Stomach (tissue), 9 donors: ENCODE data around the gene TRERF1. TPM values are rescaled to one million over a fixed set of nuclear protein-coding genes. Genes with fewer than 3 reads are reported as not detected.
"Not testable (repeated sequence)": the region's sequence is repeated elsewhere in the genome, so short reads cannot be mapped to it uniquely, and the experiment has no call there.

Experiments
- DNase-seq, 2 donors: peaks; one replicate each; pipeline versions ENCODE4 v3.0.0 to v3.0.0-alpha.2; 2013 to 2019
- H3K27ac ChIP-seq, 5 donors: fragments of 200-600 bp in 4 of 5; sonication (generic) in 4 of 5; one replicate each; pipeline ENCODE4 v1.5.1; 2013 to 2019; ENCODE audit warnings: mild to moderate bottlenecking in 1 of 5, moderate library complexity in 1 of 5
- H3K27me3 ChIP-seq, 3 donors: fragments of 200-600 bp; sonication (generic); one replicate each; pipeline ENCODE4 v1.5.1; 2017 to 2019; ENCODE audit warnings: mixed run types in 1 of 3
- H3K36me3 ChIP-seq, 4 donors: fragments of 200-600 bp; sonication (generic); 1 replicate in 3 of 4; 2 replicates in 1 of 4; pipeline ENCODE4 v1.5.1; 2016 to 2019
- H3K4me1 ChIP-seq, 4 donors: fragments of 200-600 bp; sonication (generic); one replicate each; pipeline ENCODE4 v1.5.1; 2016 to 2019
- H3K4me3 ChIP-seq, 4 donors: fragments of 200-600 bp; sonication (generic) in 3 of 4; one replicate each; pipeline ENCODE4 v1.5.1; 2016 to 2019; ENCODE audit warnings: mild to moderate bottlenecking in 1 of 4
- H3K9me3 ChIP-seq, 4 donors: fragments of 200-600 bp; sonication (generic); one replicate each; pipeline ENCODE4 v1.5.1; 2016 to 2019
- CTCF ChIP-seq, 7 experiments: fragments of 450-650 bp in 4 of 7; fragments of 200-600 bp in 3 of 7; sonication (generic) in 3 of 7; IDR thresholded peaks; one replicate each; pipeline ENCODE4 v1.5.1; 2016 to 2019; ENCODE audit warnings: antibody characterized with exemption in 7 of 7, control low read depth in 2 of 7, mild to moderate bottlenecking in 1 of 7
- EP300 ChIP-seq: sonication (generic); formaldehyde crosslinking; IDR thresholded peaks from one replicate; pipeline ENCODE4 v1.6.1; 2017; ENCODE audit warnings: antibody characterized with exemption
- POLR2A ChIP-seq, 4 donors: fragments of 450-650 bp; IDR thresholded peaks; one replicate each; pipeline ENCODE4 v1.6.1; 2016; ENCODE audit warnings: antibody characterized with exemption in 4 of 4, control low read depth in 2 of 4, mild to moderate bottlenecking in 1 of 4, moderate library complexity in 1 of 4
- POLR2AphosphoS5 ChIP-seq, 3 donors: sonication (generic); formaldehyde crosslinking; IDR thresholded peaks; one replicate each; pipeline ENCODE4 v1.6.1; 2016; ENCODE audit warnings: antibody characterized with exemption in 3 of 3
- WGBS, 5 donors: extraction: QIAGEN DNeasy Blood & Tissue Kit in 3 of 5; methylation state at CpG; one replicate each; pipeline versions ENCODE4 v1.1.5 to v1.1.7; 2013 to 2018; 5-methylcytosine and 5-hydroxymethylcytosine counted together
- intact Hi-C: fragments of 100-400 bp; cut with DNase I; formaldehyde crosslinking; loops from one replicate; pipeline ENCODE4 v1.15.1; 2023; ENCODE audit warnings: low total_unique reads
- polyA plus RNA-seq, 3 donors: library from polyadenylated mRNA; stranded (reverse); fragments of 200-250 nt; gene quantifications; one replicate each; pipeline ENCODE4 v1.2.3, GENCODE V29; 2013
- total RNA-seq, 5 donors: library from RNA; depleted of rRNA; stranded (reverse); fragments of >200 nt; gene quantifications; one replicate each; pipeline versions ENCODE4 v1.1.0 to v1.2.3, GENCODE V29; 2014 to 2016
- donor health status: healthy with polysubstance abuse.
- donor health status: Bipolar disorder and iron deficiency.
- donor health status: healthy.

The TRERF1 gene
- total and polyA plus RNA-seq, 8 donors: 2.1 to 8.1 (median 4.9) TPM

GRCh38 chr6:42211726-42212125, 240.0 kb downstream of the TRERF1 start:
- Histone ChIP-seq H3K4me1 (peaks cover 4 to 23% (median 18%) of the 10 kb centered on the region in 4 donors), H3K27me3 (no peaks in the 10 kb centered on the region), H3K27ac (no peak overlapping the region), H3K4me3 (no peak overlapping the region), H3K36me3 (peaks cover 52 to 73% (median 70%) of the 10 kb centered on the region in 4 donors), H3K9me3 (no peaks in the 10 kb centered on the region)
- TF ChIP-seq CTCF (IDR thresholded peaks at IDR 0.05): no peak
- TF ChIP-seq EP300: no peak
- TF ChIP-seq POLR2AphosphoS5 (IDR thresholded peaks at IDR 0.05): no peak
- TF ChIP-seq POLR2A (IDR thresholded peaks at IDR 0.05): no peak
- DNase-seq: no peak
- intact Hi-C loops: no loop called here
- 84 to 96% (median 92%) methylated on average over 6 of the region's 6 CpGs for WGBS, 5 donors

GRCh38 chr6:42210551-42210950, 241.2 kb downstream of the TRERF1 start:
- Histone ChIP-seq H3K27me3 (no peaks in the 10 kb centered on the region), H3K36me3 (peaks cover 59 to 84% (median 79%) of the 10 kb centered on the region in 4 donors), H3K4me3 (no peak overlapping the region), H3K4me1 (peaks cover 0 to 13% (median 7%) of the 10 kb centered on the region in 4 donors), H3K27ac (no peak overlapping the region), H3K9me3 (no peaks in the 10 kb centered on the region)
- no peak for TF ChIP-seq POLR2A (IDR thresholded peaks at IDR 0.05)
- WGBS, 5 donors: 71 to 85% methylated on average over 1 of the region's 1 CpG; no CpG with 5 or more reads in 3 of the 5 donors
- intact Hi-C loops: no loop called here
- no peak for DNase-seq

- H3K4me1 ChIP-seq: peaks cover 4 to 23% (median 6%) of the 10 kb centered on the region in 4 donors
- intact Hi-C loops, H3K9me3 ChIP-seq, H3K27me3 ChIP-seq, H3K27ac ChIP-seq, H3K4me3 ChIP-seq, DNase-seq: not testable (repeated sequence)
- 52 to 75% (median 66%) methylated on average over 2 of the region's 2 CpGs for WGBS, 5 donors
- peaks cover 47 to 90% (median 80%) of the 10 kb centered on the region in 4 donors for H3K36me3 ChIP-seq
Observed at GRCh38 chr6:42207559-42207958, 244.2 kb downstream of the TRERF1 start.

- WGBS, 5 donors: 76 to 85% (median 79%) methylated on average over 4 of the region's 4 CpGs
- H3K4me3 ChIP-seq: no peak overlapping the region
- peaks cover 26 to 66% (median 57%) of the 10 kb centered on the region in 4 donors for H3K36me3 ChIP-seq
- TF ChIP-seq POLR2AphosphoS5 (IDR thresholded peaks at IDR 0.05): no peak
- TF ChIP-seq CTCF (IDR thresholded peaks at IDR 0.05): no peak
- no peak for TF ChIP-seq POLR2A (IDR thresholded peaks at IDR 0.05)
- no peak for TF ChIP-seq EP300
- H3K27me3 ChIP-seq: no peaks in the 10 kb centered on the region
- DNase-seq: no peak
- no peaks in the 10 kb centered on the region for H3K9me3 ChIP-seq
- H3K27ac ChIP-seq: peak overlapping the region in 3 of 5 donors; percentile 5 to 49 (median 38)
- intact Hi-C loops: no loop called here
- peaks cover 4 to 30% (median 12%) of the 10 kb centered on the region in 4 donors for H3K4me1 ChIP-seq
Observed at GRCh38 chr6:42204768-42205282, 246.9 kb downstream of the TRERF1 start.

- Histone ChIP-seq H3K27me3 (no peaks in the 10 kb centered on the region), H3K36me3 (peaks cover 12 to 49% (median 40%) of the 10 kb centered on the region in 4 donors), H3K4me3 (no peak overlapping the region), H3K4me1 (peaks cover 4 to 31% (median 12%) of the 10 kb centered on the region in 4 donors), H3K27ac (no peak overlapping the region), H3K9me3 (no peaks in the 10 kb centered on the region)
- no peak for DNase-seq
- no peak for TF ChIP-seq EP300
- 85 to 89% (median 89%) methylated on average over 3 of the region's 3 CpGs for WGBS, 5 donors
- intact Hi-C loops: no loop called here
Observed at GRCh38 chr6:42203183-42203582, 248.5 kb downstream of the TRERF1 start.

GRCh38 chr6:42202131-42202915, 249.4 kb downstream of the TRERF1 start:
- Histone ChIP-seq H3K36me3 (peaks cover 9 to 46% (median 32%) of the 10 kb centered on the region in 4 donors), H3K4me1 (peaks cover 4 to 39% (median 12%) of the 10 kb centered on the region in 4 donors)
- 79 to 89% (median 86%) methylated on average over 13 of the region's 13 CpGs for WGBS, 5 donors
- H3K9me3 ChIP-seq, H3K4me3 ChIP-seq, H3K27ac ChIP-seq, DNase-seq, intact Hi-C loops, H3K27me3 ChIP-seq: not testable (repeated sequence)
